Measurements from ENCODE around the gene SYNE1.

DNA sequence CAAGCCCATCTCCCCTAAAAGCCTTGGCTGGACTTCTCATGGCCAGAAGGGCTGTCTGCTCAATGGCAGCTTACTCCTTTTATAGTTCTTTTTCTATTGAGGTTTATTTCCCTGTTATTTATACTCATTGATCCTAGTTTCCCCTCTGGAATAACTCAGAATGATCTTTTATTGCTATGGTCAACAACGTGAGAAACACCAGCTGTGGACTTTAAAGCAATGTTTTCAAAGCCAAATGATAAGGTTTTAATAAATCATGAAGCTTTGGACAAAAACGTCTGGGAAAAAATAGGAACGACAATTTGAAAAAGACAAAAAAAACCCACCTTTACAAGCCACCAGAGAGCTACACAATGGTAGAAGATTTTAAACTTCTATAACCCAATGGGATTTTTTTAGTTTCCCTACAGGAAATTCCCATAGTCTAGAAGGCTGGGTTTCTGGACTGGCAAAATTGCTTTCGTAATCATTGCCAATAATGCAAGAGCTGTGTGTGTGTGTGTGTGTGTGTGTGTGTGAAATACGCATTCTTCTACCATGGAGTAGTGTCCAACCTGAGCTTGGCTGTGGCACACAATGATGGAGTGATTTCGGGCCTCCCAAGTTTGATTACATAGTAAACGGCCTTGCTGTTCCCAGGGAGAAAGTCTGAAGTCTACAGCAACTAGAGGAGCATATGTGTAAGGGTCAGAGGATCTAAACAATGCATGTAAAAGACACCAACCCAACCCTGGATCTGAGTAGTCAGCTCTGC is 396.0 kb downstream of the SYNE1 start:
- TF ChIP-seq, protein P1, sequence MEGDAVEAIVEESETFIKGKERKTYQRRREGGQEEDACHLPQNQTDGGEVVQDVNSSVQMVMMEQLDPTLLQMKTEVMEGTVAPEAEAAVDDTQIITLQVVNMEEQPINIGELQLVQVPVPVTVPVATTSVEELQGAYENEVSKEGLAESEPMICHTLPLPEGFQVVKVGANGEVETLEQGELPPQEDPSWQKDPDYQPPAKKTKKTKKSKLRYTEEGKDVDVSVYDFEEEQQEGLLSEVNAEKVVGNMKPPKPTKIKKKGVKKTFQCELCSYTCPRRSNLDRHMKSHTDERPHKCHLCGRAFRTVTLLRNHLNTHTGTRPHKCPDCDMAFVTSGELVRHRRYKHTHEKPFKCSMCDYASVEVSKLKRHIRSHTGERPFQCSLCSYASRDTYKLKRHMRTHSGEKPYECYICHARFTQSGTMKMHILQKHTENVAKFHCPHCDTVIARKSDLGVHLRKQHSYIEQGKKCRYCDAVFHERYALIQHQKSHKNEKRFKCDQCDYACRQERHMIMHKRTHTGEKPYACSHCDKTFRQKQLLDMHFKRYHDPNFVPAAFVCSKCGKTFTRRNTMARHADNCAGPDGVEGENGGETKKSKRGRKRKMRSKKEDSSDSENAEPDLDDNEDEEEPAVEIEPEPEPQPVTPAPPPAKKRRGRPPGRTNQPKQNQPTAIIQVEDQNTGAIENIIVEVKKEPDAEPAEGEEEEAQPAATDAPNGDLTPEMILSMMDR (IDR thresholded peaks at IDR 0.05 in 4 of 5, conservative IDR thresholded peaks at IDR 0.05 in 1 of 5): no peak
- TF ChIP-seq POLR2A (IDR thresholded peaks at IDR 0.05): no peak
